Trophoblast cell (in vitro differentiated cells and primary cell): ENCODE measurements around the gene PDE10A.

Source experiments
- DNase-seq, 2 donors: peaks; one replicate each; pipeline ENCODE4 v3.0.0-alpha.2; 2016
- H2AFZ ChIP-seq: 2 replicates; pipeline ENCODE4 v1.6.1; 2013; ENCODE audit warnings: low read length, moderate library complexity, mild to moderate bottlenecking; ENCODE audit not compliant: insufficient read depth, poor library complexity
- H2AK5ac ChIP-seq: 2 replicates; pipeline ENCODE4 v1.6.1; 2013; ENCODE audit warnings: mild to moderate bottlenecking, low read length
- H2BK120ac ChIP-seq: 2 replicates; pipeline ENCODE4 v1.6.1; 2013; ENCODE audit warnings: low read length, mild to moderate bottlenecking, moderate library complexity; ENCODE audit not compliant: insufficient read depth, poor library complexity
- H2BK12ac ChIP-seq: 2 replicates; pipeline ENCODE4 v1.6.1; 2013; ENCODE audit warnings: mild to moderate bottlenecking, low read length, moderate library complexity
- H2BK5ac ChIP-seq: 2 replicates; pipeline ENCODE4 v1.6.1; 2013; ENCODE audit warnings: low read length, low read depth, moderate library complexity, mild to moderate bottlenecking; ENCODE audit not compliant: poor library complexity
- H3K14ac ChIP-seq: 2 replicates; pipeline ENCODE4 v1.6.1; 2013; ENCODE audit warnings: mild to moderate bottlenecking, low read length
- H3K18ac ChIP-seq: 2 replicates; pipeline ENCODE4 v1.6.1; 2013; ENCODE audit warnings: mild to moderate bottlenecking, low read length
- H3K23ac ChIP-seq: 2 replicates; pipeline ENCODE4 v1.6.1; 2013; ENCODE audit warnings: low read length
- H3K27ac ChIP-seq: 2 replicates; pipeline ENCODE4 v1.5.1; 2013; ENCODE audit warnings: low read depth, mild to moderate bottlenecking, inconsistent platforms, low read length, moderate library complexity
- H3K27me3 ChIP-seq: 2 replicates; pipeline ENCODE4 v1.6.1; 2013; ENCODE audit warnings: inconsistent platforms, mild to moderate bottlenecking, low read length, moderate library complexity; ENCODE audit not compliant: insufficient read depth
- H3K36me3 ChIP-seq, 2 experiments: 1 replicate in 1 of 2; 2 replicates in 1 of 2; pipeline ENCODE4 v1.6.1; 2013; ENCODE audit warnings: low read length in 2 of 2, mild to moderate bottlenecking in 2 of 2, moderate library complexity in 1 of 2; ENCODE audit not compliant: insufficient read depth in 2 of 2, control insufficient read depth in 1 of 2
- H3K4ac ChIP-seq: 2 replicates; pipeline ENCODE4 v1.6.1; 2013; ENCODE audit warnings: low read depth, mild to moderate bottlenecking, low read length, moderate library complexity
- H3K4me1 ChIP-seq, 2 experiments: 1 replicate in 1 of 2; 2 replicates in 1 of 2; pipeline ENCODE4 v1.6.1; 2013; ENCODE audit warnings: low read length in 2 of 2, mild to moderate bottlenecking in 2 of 2, moderate library complexity in 1 of 2; ENCODE audit not compliant: insufficient read depth in 2 of 2, control insufficient read depth in 1 of 2
- H3K4me2 ChIP-seq: 2 replicates; pipeline ENCODE4 v1.6.1; 2013; ENCODE audit warnings: inconsistent platforms, mild to moderate bottlenecking, low read length, moderate library complexity
- H3K4me3 ChIP-seq: 2 replicates; pipeline ENCODE4 v1.5.1; 2013; ENCODE audit warnings: mild to moderate bottlenecking, low read depth, low read length, inconsistent platforms
- H3K79me1 ChIP-seq: one replicate; pipeline ENCODE4 v1.6.1; 2013; ENCODE audit warnings: low read length
- H3K79me2 ChIP-seq: 2 replicates; pipeline ENCODE4 v1.6.1; 2013; ENCODE audit warnings: low read length, mild to moderate bottlenecking; ENCODE audit not compliant: control insufficient read depth, insufficient read depth, poor library complexity
- H3K9ac ChIP-seq: 2 replicates; pipeline ENCODE4 v1.6.1; 2013; ENCODE audit warnings: mild to moderate bottlenecking, low read length
- H3K9me3 ChIP-seq: 2 replicates; pipeline ENCODE4 v1.6.1; 2013; ENCODE audit warnings: low read depth, mild to moderate bottlenecking, control low read depth, inconsistent platforms, low read length; ENCODE audit not compliant: insufficient read depth
- H4K12ac ChIP-seq: 2 replicates; pipeline ENCODE4 v1.6.1; 2013; ENCODE audit warnings: low read depth, mild to moderate bottlenecking, low read length, moderate library complexity
- H4K8ac ChIP-seq: 2 replicates; pipeline ENCODE4 v1.6.1; 2013; ENCODE audit warnings: low read depth, mild to moderate bottlenecking, low read length, moderate library complexity
- H4K91ac ChIP-seq: one replicate; pipeline ENCODE4 v1.6.1; 2013; ENCODE audit warnings: low read depth, mild to moderate bottlenecking, low read length, moderate library complexity
- WGBS: extraction: QIAGEN DNeasy Blood & Tissue Kit; methylation state at CpG from one replicate; pipeline ENCODE4 v1.1.7; 2013; ENCODE audit warnings: missing lambda C conversion rate; ENCODE audit not compliant: insufficient read length, insufficient coverage; ENCODE audit errors: extremely low coverage; 5-methylcytosine and 5-hydroxymethylcytosine counted together

Gene PDE10A

GRCh38 chr6:165636402-165637048, 26.5 kb downstream of the PDE10A start:
- H2BK5ac ChIP-seq = peak overlapping the region; percentile 2
- peak overlapping the region; percentile 4 for H4K91ac ChIP-seq
- H3K18ac ChIP-seq = no peak overlapping the region
- H3K4me3 ChIP-seq = no peak overlapping the region
- no CpG with 5 or more reads among the region's 6 CpGs for WGBS
- H2BK12ac ChIP-seq = no peak overlapping the region
- no peak overlapping the region for H3K4ac ChIP-seq
- H4K12ac ChIP-seq = no peak overlapping the region
- no peak overlapping the region for H2BK120ac ChIP-seq
- no peak overlapping the region for H2AFZ ChIP-seq
- H3K79me1 ChIP-seq = peaks cover 15% of the 10 kb centered on the region
- H3K9me3 ChIP-seq = no peaks in the 10 kb centered on the region
- H3K14ac ChIP-seq = no peak overlapping the region
- no peaks in the 10 kb centered on the region for H3K27me3 ChIP-seq
- no peaks in the 10 kb centered on the region for H3K36me3 ChIP-seq
- peak overlapping the region; percentile 62 for H3K27ac ChIP-seq
- no peak overlapping the region for H2AK5ac ChIP-seq
- H3K23ac ChIP-seq = no peak overlapping the region
- peaks cover 24% of the 10 kb centered on the region in 2 experiments for H3K4me1 ChIP-seq
- H3K4me2 ChIP-seq = peak overlapping the region; percentile 19
- H3K9ac ChIP-seq = no peak overlapping the region
- DNase-seq = no peak
- peaks cover 1% of the 10 kb centered on the region for H3K79me2 ChIP-seq
- H4K8ac ChIP-seq = peak overlapping the region; percentile 9

- Histone ChIP-seq H2AK5ac (no peak overlapping the region), H3K27ac (no peak overlapping the region), H4K91ac (no peak overlapping the region), H3K4me1 (peaks cover 24% of the 10 kb centered on the region in 2 experiments), H3K79me1 (peaks cover 15% of the 10 kb centered on the region), H4K12ac (no peak overlapping the region), H4K8ac (no peak overlapping the region), H3K9me3 (no peaks in the 10 kb centered on the region), H3K27me3 (no peaks in the 10 kb centered on the region), H3K14ac (no peak overlapping the region), H3K4me3 (no peak overlapping the region), H3K36me3 (no peaks in the 10 kb centered on the region), H3K23ac (no peak overlapping the region), H2AFZ (no peak overlapping the region), H3K18ac (no peak overlapping the region), H2BK120ac (no peak overlapping the region), H3K79me2 (peaks cover 1% of the 10 kb centered on the region), H2BK12ac (no peak overlapping the region), H2BK5ac (no peak overlapping the region), H3K9ac (no peak overlapping the region), H3K4me2 (no peak overlapping the region), H3K4ac (no peak overlapping the region)
- DNase-seq = no peak
Observed at GRCh38 chr6:165635965-165636364, 27.1 kb downstream of the PDE10A start.

- peaks cover 15% of the 10 kb centered on the region for H3K79me1 ChIP-seq
- H4K91ac ChIP-seq = peak overlapping the region; percentile 32
- peak overlapping the region; percentile 61 for H2BK120ac ChIP-seq
Observed at GRCh38 chr6:165634101-165634880, 28.8 kb downstream of the PDE10A start.

GRCh38 chr6:165632194-165632593, 30.8 kb downstream of the PDE10A start:
- H3K27ac ChIP-seq = peak overlapping the region; percentile 82
- H3K27me3 ChIP-seq = no peaks in the 10 kb centered on the region
- no peak overlapping the region for H4K12ac ChIP-seq
- H2BK12ac ChIP-seq = no peak overlapping the region
- H4K91ac ChIP-seq = no peak overlapping the region
- H3K18ac ChIP-seq = no peak overlapping the region
- H3K4ac ChIP-seq = no peak overlapping the region
- H4K8ac ChIP-seq = no peak overlapping the region
- H3K9ac ChIP-seq = no peak overlapping the region
- peak; percentile 92 to 99 for DNase-seq
- H3K36me3 ChIP-seq = no peaks in the 10 kb centered on the region
- no peak overlapping the region for H2AK5ac ChIP-seq
- peaks cover 3% of the 10 kb centered on the region for H3K79me2 ChIP-seq
- peaks cover 13% of the 10 kb centered on the region for H3K79me1 ChIP-seq
- no peak overlapping the region for H2BK120ac ChIP-seq
- no peaks in the 10 kb centered on the region for H3K9me3 ChIP-seq
- H3K4me2 ChIP-seq = peak overlapping the region; percentile 50
- no peak overlapping the region for H2AFZ ChIP-seq
- peaks cover 20% of the 10 kb centered on the region in 2 experiments for H3K4me1 ChIP-seq
- no peak overlapping the region for H3K4me3 ChIP-seq
- WGBS = no CpG with 5 or more reads among the region's 2 CpGs
- H2BK5ac ChIP-seq = no peak overlapping the region
- no peak overlapping the region for H3K14ac ChIP-seq
- no peak overlapping the region for H3K23ac ChIP-seq

More at GRCh38 chr6:165634101-165634880, 28.8 kb downstream of the PDE10A start:
- no CpG with 5 or more reads among the region's 16 CpGs for WGBS
- Histone ChIP-seq H3K36me3 (no peaks in the 10 kb centered on the region), H3K18ac (peak overlapping the region; percentile 67), H2BK12ac (peak overlapping the region; percentile 32), H3K27ac (peak overlapping the region; percentile 62), H3K9me3 (no peaks in the 10 kb centered on the region), H3K9ac (no peak overlapping the region), H2AFZ (no peak overlapping the region), H4K8ac (peak overlapping the region; percentile 69), H3K4me3 (no peak overlapping the region), H3K14ac (peak overlapping the region; percentile 59), H3K4ac (peak overlapping the region; percentile 34), H2BK5ac (no peak overlapping the region), H3K4me2 (no peak overlapping the region), H3K79me2 (peaks cover 1% of the 10 kb centered on the region), H3K23ac (no peak overlapping the region), H3K4me1 (peaks cover 24% of the 10 kb centered on the region in 2 experiments), H2AK5ac (peak overlapping the region; percentile 49), H4K12ac (no peak overlapping the region), H3K27me3 (no peaks in the 10 kb centered on the region)
- DNase-seq = no peak
